ENCODE measurements around the gene LNX1. TPM values are rescaled to one million over a fixed set of nuclear protein-coding genes. Genes with fewer than 3 reads are reported as not detected.
"Not testable (repeated sequence)": the region's sequence is repeated elsewhere in the genome, so short reads cannot be mapped to it uniquely, and the experiment has no call there.

The LNX1 gene
- total RNA-seq, 4 donors from 2014 or later, result 18.4 to 55.3 (median 31.9) TPM

- Histone ChIP-seq H3K4me1 (no peaks in the 10 kb centered on the region), H3K9me3 (no peaks in the 10 kb centered on the region), H3K36me3 (peaks cover 0 to 29% (median 0%) of the 10 kb centered on the region in 3 donors), H3K27me3 (no peaks in the 10 kb centered on the region), H3K27ac (no peak overlapping the region), H3K4me3 (no peak overlapping the region)
- no peak for DNase-seq
- TF ChIP-seq POLR2A (IDR thresholded peaks at IDR 0.05), result no peak
- TF ChIP-seq, protein P1, sequence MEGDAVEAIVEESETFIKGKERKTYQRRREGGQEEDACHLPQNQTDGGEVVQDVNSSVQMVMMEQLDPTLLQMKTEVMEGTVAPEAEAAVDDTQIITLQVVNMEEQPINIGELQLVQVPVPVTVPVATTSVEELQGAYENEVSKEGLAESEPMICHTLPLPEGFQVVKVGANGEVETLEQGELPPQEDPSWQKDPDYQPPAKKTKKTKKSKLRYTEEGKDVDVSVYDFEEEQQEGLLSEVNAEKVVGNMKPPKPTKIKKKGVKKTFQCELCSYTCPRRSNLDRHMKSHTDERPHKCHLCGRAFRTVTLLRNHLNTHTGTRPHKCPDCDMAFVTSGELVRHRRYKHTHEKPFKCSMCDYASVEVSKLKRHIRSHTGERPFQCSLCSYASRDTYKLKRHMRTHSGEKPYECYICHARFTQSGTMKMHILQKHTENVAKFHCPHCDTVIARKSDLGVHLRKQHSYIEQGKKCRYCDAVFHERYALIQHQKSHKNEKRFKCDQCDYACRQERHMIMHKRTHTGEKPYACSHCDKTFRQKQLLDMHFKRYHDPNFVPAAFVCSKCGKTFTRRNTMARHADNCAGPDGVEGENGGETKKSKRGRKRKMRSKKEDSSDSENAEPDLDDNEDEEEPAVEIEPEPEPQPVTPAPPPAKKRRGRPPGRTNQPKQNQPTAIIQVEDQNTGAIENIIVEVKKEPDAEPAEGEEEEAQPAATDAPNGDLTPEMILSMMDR (IDR thresholded peaks at IDR 0.05), result no peak
These were observed 114.9 kb downstream of the LNX1 start for GRCh38 chr4:53476232-53477037.

GRCh38 chr4:53466576-53466975 lies 124.7 kb downstream of the LNX1 start:
- H3K9me3 ChIP-seq, H3K27me3 ChIP-seq, H3K4me1 ChIP-seq, H3K27ac ChIP-seq, DNase-seq, H3K4me3 ChIP-seq: not testable (repeated sequence)
- peaks cover 0 to 29% (median 0%) of the 10 kb centered on the region in 3 donors for H3K36me3 ChIP-seq

DNA sequence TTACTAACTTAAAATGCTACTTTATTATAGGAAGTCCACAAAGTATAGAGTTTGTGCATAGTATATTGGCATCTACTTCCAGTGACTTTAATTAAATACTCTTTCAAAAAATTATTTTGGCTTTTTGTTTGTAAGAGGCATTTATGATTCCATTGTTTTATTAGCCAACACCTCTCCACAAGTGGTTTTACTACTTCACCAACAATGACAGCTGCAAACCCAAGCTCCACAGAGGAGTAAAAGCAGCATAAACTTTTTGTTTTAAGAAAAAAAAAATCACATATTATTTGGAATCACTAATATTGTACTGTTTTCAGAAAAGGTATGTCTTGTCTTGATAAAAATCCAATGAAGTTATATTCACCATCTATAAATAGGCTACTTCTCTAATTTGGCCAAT lies 125.4 kb downstream of the LNX1 start:
- Histone ChIP-seq H3K4me3 (no peak overlapping the region), H3K27me3 (no peaks in the 10 kb centered on the region), H3K36me3 (peaks cover 0 to 36% (median 0%) of the 10 kb centered on the region in 3 donors), H3K27ac (no peak overlapping the region), H3K4me1 (no peaks in the 10 kb centered on the region), H3K9me3 (peaks cover 0 to 8% (median 3%) of the 10 kb centered on the region in 4 donors)
- no peak for DNase-seq
- no peak for TF ChIP-seq POLR2A (IDR thresholded peaks at IDR 0.05)
- TF ChIP-seq, protein P1 (IDR thresholded peaks at IDR 0.05), result no peak

DNA sequence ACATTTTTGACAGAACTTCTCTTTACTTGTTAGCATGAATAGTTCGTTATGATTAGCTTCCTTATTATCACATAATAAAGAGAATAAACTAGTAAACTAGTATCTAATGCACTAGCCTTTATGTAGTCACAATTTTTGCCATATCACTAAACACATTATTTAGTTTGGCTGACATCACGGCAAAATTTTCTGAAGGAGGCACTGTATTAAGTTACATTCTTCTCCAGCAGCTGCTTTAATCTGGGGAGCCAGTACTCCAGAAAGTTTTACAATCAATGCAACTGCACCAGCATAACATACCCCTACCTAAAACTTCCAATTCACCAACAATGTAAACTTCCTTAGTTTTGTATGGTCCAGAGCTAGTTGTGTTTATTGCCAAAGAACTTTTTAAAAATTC lies 126.0 kb downstream of the LNX1 start:
- Histone ChIP-seq H3K27me3 (no peaks in the 10 kb centered on the region), H3K4me3 (no peak overlapping the region), H3K27ac (no peak overlapping the region), H3K36me3 (peaks cover 0 to 42% (median 0%) of the 10 kb centered on the region in 3 donors), H3K4me1 (no peaks in the 10 kb centered on the region), H3K9me3 (peaks cover 0 to 8% (median 3%) of the 10 kb centered on the region in 4 donors)
- TF ChIP-seq POLR2A (IDR thresholded peaks at IDR 0.05), result no peak
- TF ChIP-seq, protein P1 (IDR thresholded peaks at IDR 0.05), result no peak
- DNase-seq, result no peak

- TF ChIP-seq POLR2A (IDR thresholded peaks at IDR 0.05), result no peak
- TF ChIP-seq, protein P1 (IDR thresholded peaks at IDR 0.05), result no peak
- no peak for DNase-seq
- Histone ChIP-seq H3K4me3 (no peak overlapping the region), H3K9me3 (peaks cover 0 to 8% (median 3%) of the 10 kb centered on the region in 4 donors), H3K4me1 (no peaks in the 10 kb centered on the region), H3K36me3 (peaks cover 0 to 53% (median 0%) of the 10 kb centered on the region in 3 donors), H3K27ac (no peak overlapping the region), H3K27me3 (no peaks in the 10 kb centered on the region)
These were observed 127.9 kb downstream of the LNX1 start for GRCh38 chr4:53463340-53463739.

DNA sequence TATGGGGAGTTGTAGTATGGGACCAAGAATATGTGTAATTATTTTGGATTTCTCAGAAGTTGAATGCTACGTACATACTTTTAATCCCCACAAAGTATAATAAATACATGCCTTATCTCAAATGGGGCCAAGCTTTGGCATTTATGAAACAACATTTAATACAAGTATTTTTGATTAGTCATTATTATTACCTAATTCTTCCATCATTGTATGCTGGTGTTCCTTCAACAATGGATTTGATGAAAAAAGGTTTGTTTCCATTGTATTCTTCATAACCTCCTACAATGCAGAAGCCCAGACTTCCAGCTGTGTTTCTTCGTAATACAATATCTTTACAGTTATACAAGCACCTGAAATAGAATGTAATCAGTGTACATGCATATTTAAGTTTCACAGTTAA lies 130.0 kb downstream of the LNX1 start:
- H3K27me3 ChIP-seq, result no peaks in the 10 kb centered on the region
- TF ChIP-seq, protein P1 (IDR thresholded peaks at IDR 0.05), result no peak
- no peak for TF ChIP-seq POLR2A (IDR thresholded peaks at IDR 0.05)
- DNase-seq, result no peak
- no peak overlapping the region for H3K27ac ChIP-seq
- H3K4me1 ChIP-seq, result no peaks in the 10 kb centered on the region
- H3K4me3 ChIP-seq, result no peak overlapping the region
- H3K9me3 ChIP-seq, result no peaks in the 10 kb centered on the region
- peaks cover 0 to 51% (median 0%) of the 10 kb centered on the region in 3 donors for H3K36me3 ChIP-seq
